Glutamatergic neuron (in vitro differentiated cells): ENCODE measurements around the gene CASTOR1. TPM values are rescaled to one million over a fixed set of nuclear protein-coding genes. Genes with fewer than 3 reads are reported as not detected.

Experiments used
- DNase-seq: peaks from one replicate; pipeline ENCODE4 v3.0.0; 2022
- H3K27ac Mint-ChIP-seq: one replicate; pipeline ENCODE4 v1.8.0; 2020; ENCODE audit warnings: mild to moderate bottlenecking, mixed read lengths, inconsistent platforms; ENCODE audit not compliant: unreplicated experiment
- H3K27me3 Mint-ChIP-seq: one replicate; pipeline ENCODE4 v1.8.0; 2020; ENCODE audit warnings: mild to moderate bottlenecking, moderate library complexity, mixed read lengths, inconsistent platforms; ENCODE audit not compliant: unreplicated experiment
- H3K36me3 Mint-ChIP-seq: one replicate; pipeline ENCODE4 v1.8.0; 2020; ENCODE audit warnings: mild to moderate bottlenecking, mixed read lengths, inconsistent platforms; ENCODE audit not compliant: unreplicated experiment
- H3K4me1 Mint-ChIP-seq: one replicate; pipeline ENCODE4 v1.8.0; 2020; ENCODE audit warnings: mild to moderate bottlenecking, low read depth, mixed read lengths, inconsistent platforms; ENCODE audit not compliant: unreplicated experiment
- H3K4me3 Mint-ChIP-seq: one replicate; pipeline ENCODE4 v1.8.0; 2020; ENCODE audit warnings: mild to moderate bottlenecking, mixed read lengths, inconsistent platforms; ENCODE audit not compliant: unreplicated experiment
- H3K9me3 Mint-ChIP-seq: one replicate; pipeline ENCODE4 v1.8.0; 2020; ENCODE audit warnings: mild to moderate bottlenecking, moderate library complexity, mixed read lengths, inconsistent platforms; ENCODE audit not compliant: unreplicated experiment
- CTCF ChIP-seq: fragments of 200-600 bp; sonication (generic); IDR thresholded peaks from one replicate; pipeline ENCODE4 v1.5.0; 2021; ENCODE audit not compliant: partially characterized antibody, unreplicated experiment
- total RNA-seq: library from RNA; stranded (reverse); fragmentation: NEBNext Ultra II Directional; extraction: Animal tissue kit (Norgen Biotek cat#: 25700); gene quantifications from one replicate; pipeline ENCODE4 v1.2.1, GENCODE V29; 2021; ENCODE audit not compliant: unreplicated experiment

CASTOR1 gene
- total RNA-seq, 1 donor from 2014 or later: 4.5 TPM

- TF ChIP-seq CTCF: no peak
- Mint-ChIP-seq H3K36me3 (no peaks in the 10 kb centered on the region), H3K9me3 (peaks cover 2% of the 10 kb centered on the region), H3K4me3 (no peak overlapping the region), H3K27ac (no peak overlapping the region), H3K4me1 (no peaks in the 10 kb centered on the region), H3K27me3 (peaks cover 4% of the 10 kb centered on the region)
- no peak for DNase-seq
These were observed 4.0 kb downstream of the CASTOR1 start for GRCh38 chr22:30285176-30285845.

- H3K27me3 Mint-ChIP-seq: peaks cover 4% of the 10 kb centered on the region
- H3K4me3 Mint-ChIP-seq: no peak overlapping the region
- H3K36me3 Mint-ChIP-seq: no peaks in the 10 kb centered on the region
- H3K27ac Mint-ChIP-seq: no peak overlapping the region
- no peaks in the 10 kb centered on the region for H3K4me1 Mint-ChIP-seq
- H3K9me3 Mint-ChIP-seq: peaks cover 2% of the 10 kb centered on the region
- DNase-seq: no peak
- TF ChIP-seq CTCF: no peak
These were observed 4.6 kb downstream of the CASTOR1 start for GRCh38 chr22:30284666-30285065.

- H3K27ac Mint-ChIP-seq: no peak overlapping the region
- no peak for DNase-seq
- H3K4me1 Mint-ChIP-seq: no peaks in the 10 kb centered on the region
- no peaks in the 10 kb centered on the region for H3K36me3 Mint-ChIP-seq
- TF ChIP-seq CTCF: no peak
- H3K9me3 Mint-ChIP-seq: peaks cover 2% of the 10 kb centered on the region
- H3K27me3 Mint-ChIP-seq: peaks cover 4% of the 10 kb centered on the region
- no peak overlapping the region for H3K4me3 Mint-ChIP-seq
These were observed 5.1 kb downstream of the CASTOR1 start for GRCh38 chr22:30284172-30284571.

GRCh38 chr22:30283342-30283741 lies 6.0 kb downstream of the CASTOR1 start:
- Mint-ChIP-seq H3K4me3 (no peak overlapping the region), H3K27me3 (peaks cover 4% of the 10 kb centered on the region), H3K27ac (no peak overlapping the region), H3K4me1 (no peaks in the 10 kb centered on the region), H3K9me3 (peaks cover 1% of the 10 kb centered on the region), H3K36me3 (no peaks in the 10 kb centered on the region)
- no peak for TF ChIP-seq CTCF
- DNase-seq: no peak

- no peaks in the 10 kb centered on the region for H3K9me3 Mint-ChIP-seq
- H3K36me3 Mint-ChIP-seq: no peaks in the 10 kb centered on the region
- H3K4me1 Mint-ChIP-seq: no peaks in the 10 kb centered on the region
- TF ChIP-seq CTCF: no peak
- H3K4me3 Mint-ChIP-seq: no peak overlapping the region
- no peak overlapping the region for H3K27ac Mint-ChIP-seq
- peaks cover under 1% of the 10 kb centered on the region for H3K27me3 Mint-ChIP-seq
- no peak for DNase-seq
These were observed 6.7 kb downstream of the CASTOR1 start for GRCh38 chr22:30282616-30283046.
